Stimulated activated CD8-positive, alpha-beta memory T cell treated with anti-CD3 and anti-CD28 coated beads, Interleukin-7, amount 100 ng/mL, for 24 hours (primary cell): ENCODE data around the gene SMARCA2.
A peak's percentile ranks its signal among the peaks of the same experiment; 100 is the strongest.

ENCODE experiments used
- DNase-seq: peaks from one replicate; pipeline ENCODE4 v3.0.0-alpha.2; 2020; ENCODE audit warnings: low read depth

SMARCA2 gene

DNA sequence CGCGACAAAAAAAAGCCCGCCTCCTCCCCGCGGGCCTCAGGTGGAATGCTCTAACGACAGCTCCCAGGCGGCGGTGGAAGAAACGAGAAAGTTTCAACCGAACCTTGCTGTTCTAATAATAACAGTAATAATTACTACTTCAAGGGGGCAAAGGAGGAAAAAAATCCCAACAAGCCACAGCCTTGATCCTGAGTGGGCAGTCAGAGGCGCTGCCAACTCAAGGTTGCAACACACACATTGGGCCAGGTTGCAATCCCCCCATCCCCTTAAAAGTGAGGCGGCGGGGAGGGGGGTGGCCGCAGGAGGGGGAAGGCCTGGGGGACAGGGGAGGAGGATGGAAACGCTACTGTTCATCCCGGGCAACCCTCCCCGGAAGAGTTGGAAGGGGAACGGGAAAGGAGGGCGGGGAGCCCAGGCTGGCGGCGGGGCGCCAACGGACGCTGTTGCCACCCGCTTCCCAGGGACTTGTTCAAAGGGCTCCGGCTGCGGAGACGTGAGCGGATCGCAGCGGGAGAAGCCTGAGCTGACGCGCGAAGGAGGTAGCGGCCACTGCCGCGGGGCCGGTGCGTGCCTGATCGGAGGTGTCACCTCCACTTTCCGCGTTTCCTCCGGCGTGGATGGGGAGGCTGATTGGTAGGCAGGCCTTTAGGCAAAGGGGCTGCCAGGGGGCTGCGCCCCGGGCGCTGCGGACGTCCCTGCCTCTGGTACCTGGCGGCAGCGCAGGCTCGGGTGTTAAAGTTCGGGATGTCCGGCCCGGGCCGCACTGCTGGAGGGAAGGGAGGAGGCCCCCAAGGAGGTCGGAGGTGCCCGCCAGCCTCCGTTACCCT lies 647 bp downstream of the SMARCA2 start:
- DNase-seq = peak; percentile 33

DNA sequence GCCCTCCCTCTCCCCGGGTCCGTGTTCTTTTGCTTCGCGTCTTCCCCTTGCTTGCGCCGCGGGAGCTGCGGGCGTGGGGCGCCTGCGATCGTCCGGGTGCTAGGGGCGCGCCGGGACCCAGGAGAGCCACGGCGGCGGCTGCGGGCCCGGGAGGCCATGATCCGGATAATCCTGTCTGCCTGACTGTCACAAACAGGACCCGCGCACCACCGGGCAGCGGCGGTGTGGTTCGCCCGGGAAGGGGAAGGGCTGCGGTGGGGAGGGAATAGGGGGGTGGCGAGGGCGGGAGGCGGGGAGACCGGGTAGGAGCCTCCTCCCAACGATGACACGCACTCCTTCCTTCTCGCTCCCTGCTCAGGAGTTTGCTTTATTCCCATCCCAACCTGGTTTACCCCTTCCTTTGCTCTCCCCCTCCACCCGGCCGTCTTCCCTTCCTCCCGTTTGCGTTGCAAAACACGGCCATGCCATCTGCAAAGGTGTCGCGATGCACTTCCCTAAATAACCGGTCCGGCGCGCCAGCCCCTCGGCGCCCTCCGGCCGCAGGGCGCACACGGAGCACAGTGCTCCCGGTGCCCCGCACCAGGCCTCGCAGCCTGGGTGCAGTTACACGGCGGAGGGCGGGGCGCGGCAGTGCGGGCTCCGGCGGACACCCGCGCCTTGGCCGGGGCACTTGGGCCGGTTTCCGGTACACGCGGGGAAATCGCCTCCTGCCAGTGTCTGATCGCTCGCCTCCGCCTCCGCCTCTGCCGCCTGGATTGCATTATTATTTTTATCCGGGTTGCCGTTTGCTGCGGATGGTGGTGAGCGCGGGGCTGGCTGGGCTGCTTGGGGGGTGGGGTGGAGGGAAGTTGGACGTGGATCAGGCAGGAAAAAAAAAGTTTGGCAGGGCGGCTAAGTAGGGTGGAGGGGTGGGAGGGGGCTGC lies 1.5 kb downstream of the SMARCA2 start:
- peak; percentile 20 for DNase-seq

GRCh38 chr9:2017331-2018161 lies 2.4 kb downstream of the SMARCA2 start:
- DNase-seq = peak; percentile 33

DNA sequence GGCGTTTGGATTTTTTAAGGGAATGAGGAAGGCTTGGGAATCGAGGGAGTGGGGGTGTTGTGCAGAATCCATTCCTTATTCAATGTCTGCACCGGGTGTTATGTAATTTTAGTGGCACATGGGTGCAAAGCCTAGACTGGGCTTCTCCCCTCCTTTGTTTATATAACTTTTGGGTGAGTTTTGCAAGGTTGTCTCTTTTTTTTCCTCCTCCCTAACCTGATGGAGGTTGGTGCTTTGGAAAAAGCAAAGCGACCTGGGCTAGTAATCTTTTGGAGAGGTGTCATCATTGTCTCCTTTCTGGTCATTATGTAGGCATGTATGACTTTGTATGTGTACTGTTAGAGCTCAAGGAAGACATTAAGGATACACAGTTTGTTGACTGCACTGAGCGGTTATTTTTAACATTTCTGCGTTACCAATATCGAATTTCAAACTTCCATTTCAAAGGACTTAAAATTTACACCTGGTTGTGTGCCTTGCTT lies 3.1 kb downstream of the SMARCA2 start:
- no peak for DNase-seq

GRCh38 chr9:2018764-2019558 lies 3.8 kb downstream of the SMARCA2 start:
- DNase-seq = no peak

- DNase-seq = no peak
Measured at GRCh38 chr9:2019723-2020122, 4.6 kb downstream of the SMARCA2 start.

DNA sequence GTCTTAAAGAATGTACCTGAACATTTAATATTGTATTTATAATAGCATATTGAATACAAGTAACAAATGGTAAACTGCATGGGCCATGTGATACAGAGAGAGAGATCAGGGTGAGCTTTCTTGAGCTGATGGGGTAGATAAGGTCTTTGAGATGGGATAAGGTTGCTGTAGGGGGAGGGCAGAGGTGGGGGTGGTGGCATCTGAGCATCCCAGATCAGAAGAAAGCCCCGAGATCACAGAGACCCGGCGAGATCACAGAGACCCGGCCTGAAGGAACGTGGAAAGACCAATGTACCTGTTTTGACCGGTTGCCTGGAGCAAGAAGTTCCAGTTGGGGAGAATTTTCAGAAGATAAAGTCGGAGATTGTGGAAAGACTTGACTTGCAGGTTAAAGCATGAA lies 6.6 kb downstream of the SMARCA2 start:
- no peak for DNase-seq

DNA sequence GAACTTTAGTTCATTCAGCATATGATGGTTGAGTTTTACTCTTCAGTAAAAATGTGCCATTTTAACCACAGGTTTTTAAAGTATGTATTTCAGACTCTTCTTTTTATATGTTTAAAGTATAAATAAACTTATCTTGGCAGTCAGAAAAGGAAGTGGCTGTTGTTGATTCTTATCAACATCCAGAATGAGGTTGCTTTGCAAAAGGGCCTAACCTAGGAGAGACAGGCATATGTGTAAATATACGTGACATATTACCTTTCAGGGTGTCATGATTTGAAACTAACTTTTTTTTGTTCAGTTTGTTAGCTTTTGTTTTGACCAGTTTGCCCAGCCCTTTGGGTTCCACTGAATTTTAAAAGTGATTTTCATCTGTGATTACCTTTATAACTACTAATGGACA lies 7.4 kb downstream of the SMARCA2 start:
- no peak for DNase-seq

DNA sequence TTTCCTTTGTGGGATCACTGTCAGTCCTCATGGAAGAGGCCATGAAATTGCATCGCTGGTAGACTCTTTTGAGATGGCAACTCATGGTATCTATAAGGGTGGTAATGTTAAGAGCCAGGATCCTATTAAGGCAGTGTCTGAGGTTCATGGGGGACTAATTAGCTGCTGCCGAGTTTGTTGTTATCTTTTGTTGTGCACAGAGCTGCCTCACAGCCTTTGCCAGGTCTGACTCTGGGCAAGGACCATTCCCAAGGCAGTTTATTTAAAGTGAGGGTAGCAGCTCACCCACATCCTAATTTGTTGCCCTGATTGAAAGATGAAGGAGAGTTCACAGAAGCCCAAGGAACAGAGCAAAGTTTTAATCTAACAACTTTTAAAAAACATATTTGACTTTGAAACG lies 7.9 kb downstream of the SMARCA2 start:
- no peak for DNase-seq

- DNase-seq = no peak
Measured at GRCh38 chr9:2023532-2023931, 8.4 kb downstream of the SMARCA2 start.

GRCh38 chr9:2024888-2025782 lies 10.0 kb downstream of the SMARCA2 start:
- no peak for DNase-seq

GRCh38 chr9:2026220-2026997 lies 11.3 kb downstream of the SMARCA2 start:
- DNase-seq = no peak

GRCh38 chr9:2027543-2028160 lies 12.5 kb downstream of the SMARCA2 start:
- DNase-seq = no peak

- no peak for DNase-seq
Measured at GRCh38 chr9:2028888-2029287, 13.7 kb downstream of the SMARCA2 start.

- no peak for DNase-seq
Measured at GRCh38 chr9:2029666-2030170, 14.6 kb downstream of the SMARCA2 start.

DNA sequence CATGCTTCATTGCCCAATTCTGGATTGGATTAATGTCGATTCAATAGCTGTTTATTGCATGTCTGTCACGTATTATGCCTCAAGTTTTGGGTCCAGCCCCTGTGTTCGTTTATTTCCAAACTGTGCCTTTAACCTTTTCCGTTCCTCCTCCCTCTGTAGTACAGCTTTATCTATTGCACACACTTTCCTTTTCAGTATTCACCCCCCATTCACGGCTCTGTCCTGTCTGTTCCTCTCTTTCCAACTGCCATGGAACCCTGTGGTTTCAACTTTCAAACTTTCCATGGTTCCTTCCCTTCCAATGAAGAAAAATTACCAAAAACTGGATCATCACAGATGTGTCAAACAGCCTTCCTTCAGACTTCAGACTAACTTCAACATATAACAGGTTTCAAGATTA lies 17.1 kb downstream of the SMARCA2 start:
- no peak for DNase-seq

DNA sequence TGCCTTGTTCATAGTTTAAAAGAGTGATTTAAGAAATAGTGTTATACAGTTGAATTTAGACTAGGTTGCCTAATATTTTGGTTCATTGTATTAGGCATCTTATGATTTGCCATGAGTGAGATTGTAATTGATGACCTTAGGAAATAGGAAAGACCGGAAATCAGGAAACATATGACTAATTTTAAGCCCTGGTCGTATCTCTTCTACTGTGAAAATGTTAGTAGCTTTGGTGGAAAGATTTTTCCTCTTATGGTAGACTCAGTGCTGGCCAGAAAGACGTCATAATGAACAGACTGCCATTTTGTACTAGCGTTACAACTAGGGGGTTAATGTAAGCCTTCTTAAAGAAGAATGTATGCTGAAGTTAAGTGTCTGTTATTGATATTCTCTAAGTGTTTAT lies 21.7 kb downstream of the SMARCA2 start:
- DNase-seq = no peak

- DNase-seq = no peak
Measured at GRCh38 chr9:2039294-2040180, 24.4 kb downstream of the SMARCA2 start.
